Endothelial cell of umbilical vein (primary cell): ENCODE measurements around the gene PRKG1. TPM values are rescaled to one million over a fixed set of nuclear protein-coding genes. Genes with fewer than 3 reads are reported as not detected.

Experiments
- BruUV-seq: library from RNA; stranded (reverse); fragments of 400-500 nt; replicated peaks from 2 replicates; lab custom pipeline; 2021; lab: Mats Ljungman, UMichigan
- CTCF ChIA-PET: fragments of 300-600, 350-600 bp; sonication (Branson Sonifier 250); formaldehyde crosslinking; loops from one replicate; lab custom pipeline; 2021; ENCODE audit warnings: antibody characterized with exemption, inconsistent platforms; lab: Charles Lee
- POLR2A ChIA-PET: fragments of 300-600, 350-600 bp; sonication (Branson Sonifier 250); formaldehyde crosslinking; loops from one replicate; lab custom pipeline; 2021; ENCODE audit warnings: antibody characterized with exemption, inconsistent platforms; lab: Charles Lee
- DNase-seq: peaks from one replicate; pipeline ENCODE4 v3.0.0-alpha.2; 2011; ENCODE audit warnings: low read depth, low spot score
- FAIRE-seq: peaks from 2 replicates; lab custom pipeline; 2011; peaks lifted over from hg19 to GRCh38; lab: Jason Lieb, UNC
- H2AFZ ChIP-seq: 2 replicates; pipeline ENCODE4 v1.6.0; 2012; ENCODE audit warnings: low read depth, low read length, control low read depth, inconsistent platforms
- H3K27ac ChIP-seq: 2 replicates; pipeline ENCODE4 v1.5.1; 2011; ENCODE audit warnings: low read depth, mild to moderate bottlenecking, control low read depth, low read length, moderate library complexity; ENCODE audit not compliant: insufficient read depth
- H3K27me3 ChIP-seq, 2 experiments: 2 replicates each; pipeline versions ENCODE4 v1.6.0 to v1.6.1; 2011; ENCODE audit warnings: low read length in 2 of 2, mixed read lengths in 1 of 2; ENCODE audit not compliant: control insufficient read depth in 2 of 2, insufficient read depth in 2 of 2
- H3K36me3 ChIP-seq, 2 experiments: 2 replicates in 1 of 2; 3 replicates in 1 of 2; pipeline ENCODE4 v1.5.1; 2011; ENCODE audit warnings: low read length in 2 of 2, mild to moderate bottlenecking in 1 of 2, moderate library complexity in 1 of 2; ENCODE audit not compliant: control insufficient read depth in 2 of 2, insufficient read depth in 2 of 2; ENCODE audit errors: extremely low read depth in 1 of 2
- H3K4me1 ChIP-seq: 3 replicates; pipeline ENCODE4 v1.5.1; 2011; ENCODE audit warnings: mild to moderate bottlenecking, low read length; ENCODE audit not compliant: control insufficient read depth, insufficient read depth; ENCODE audit errors: extremely low read depth
- H3K4me2 ChIP-seq: 2 replicates; pipeline ENCODE4 v1.6.1; 2011; ENCODE audit warnings: low read length, control low read depth, mixed read lengths; ENCODE audit not compliant: insufficient read depth
- H3K4me3 ChIP-seq, 3 experiments: fragments of 200-600 bp in 1 of 3; sonication (generic), shearing (Covaris generic) in 1 of 3; replicated peaks in 1 of 3; 2 replicates each; pipeline ENCODE4 v1.5.1; 2011 to 2016; ENCODE audit warnings: control low read depth in 3 of 3, low read length in 3 of 3, mild to moderate bottlenecking in 2 of 3, inconsistent platforms in 1 of 3, low read depth in 1 of 3, moderate library complexity in 1 of 3; ENCODE audit not compliant: insufficient read depth in 1 of 3
- H3K79me2 ChIP-seq: 2 replicates; pipeline ENCODE4 v1.6.0; 2012; ENCODE audit warnings: low read length, inconsistent platforms; ENCODE audit not compliant: control insufficient read depth, insufficient read depth
- H3K9ac ChIP-seq: replicated peaks from 2 replicates; pipeline ENCODE3; 2011; ENCODE audit warnings: low read length, control low read depth; ENCODE audit not compliant: insufficient read depth; ENCODE audit errors: extremely low read depth
- H3K9me1 ChIP-seq: replicated peaks from 3 replicates; pipeline ENCODE4 v1.6.0; 2011; ENCODE audit warnings: mild to moderate bottlenecking, low read length; ENCODE audit not compliant: control insufficient read depth, insufficient read depth; ENCODE audit errors: extremely low read depth
- H3K9me3 ChIP-seq: replicated peaks from 2 replicates; pipeline ENCODE4 v1.5.1; 2012; ENCODE audit warnings: low read length, inconsistent platforms; ENCODE audit not compliant: control insufficient read depth, insufficient read depth
- H4K20me1 ChIP-seq: replicated peaks from 2 replicates; pipeline ENCODE3; 2011; ENCODE audit warnings: mild to moderate bottlenecking, low read length; ENCODE audit not compliant: control insufficient read depth, insufficient read depth; ENCODE audit errors: extremely low read depth
- CTCF ChIP-seq, 2 donors: IDR thresholded peaks; 1 replicate in 1 of 2; 2 replicates in 1 of 2; pipeline ENCODE4 v1.5.1; 2011; ENCODE audit warnings: low read length in 2 of 2, mild to moderate bottlenecking in 2 of 2, moderate library complexity in 2 of 2, control low read depth in 1 of 2, inconsistent platforms in 1 of 2, low read depth in 1 of 2; ENCODE audit not compliant: insufficient read depth in 1 of 2; ENCODE audit errors: extremely low read depth in 1 of 2
- EZH2 ChIP-seq: IDR thresholded peaks from 2 replicates; pipeline ENCODE4 v1.6.1; 2012; ENCODE audit warnings: borderline replicate concordance, low read depth, mild to moderate bottlenecking, moderate library complexity, low read length, inconsistent platforms; ENCODE audit not compliant: severe bottlenecking
- FOS ChIP-seq: IDR thresholded peaks from 2 replicates; pipeline ENCODE4 v1.6.1; 2011; ENCODE audit warnings: mild to moderate bottlenecking, low read length, moderate library complexity, borderline replicate concordance; ENCODE audit not compliant: insufficient read depth
- GATA2 ChIP-seq: IDR thresholded peaks from 2 replicates; pipeline ENCODE4 v1.7.0; 2011; ENCODE audit warnings: low read depth, mild to moderate bottlenecking, moderate library complexity, mixed read lengths, low read length; ENCODE audit not compliant: insufficient read length, insufficient read depth
- JUN ChIP-seq: IDR thresholded peaks from 2 replicates; pipeline ENCODE4 v1.6.1; 2011; ENCODE audit warnings: borderline replicate concordance, low read depth; ENCODE audit not compliant: insufficient read length, insufficient read depth
- MAX ChIP-seq: IDR thresholded peaks from 2 replicates; pipeline ENCODE4 v1.6.1; 2011; ENCODE audit not compliant: insufficient read depth, insufficient read length
- MYC ChIP-seq: IDR thresholded peaks from one replicate; pipeline ENCODE4 v1.6.1; 2011; ENCODE audit warnings: mild to moderate bottlenecking, low read depth, low read length
- POLR2A ChIP-seq: IDR thresholded peaks from 2 replicates; pipeline ENCODE4 v1.6.1; 2012; ENCODE audit warnings: low read depth, mild to moderate bottlenecking, control low read depth, low read length
- POLR2AphosphoS5 ChIP-seq: IDR thresholded peaks from 2 replicates; pipeline ENCODE4 v1.6.1; 2012; ENCODE audit warnings: low read depth, mild to moderate bottlenecking, control low read depth, low read length, moderate library complexity; ENCODE audit not compliant: insufficient read depth
- dilution Hi-C: fragments of 300-500 bp; cut with MboI; formaldehyde crosslinking; loops from one replicate; pipeline ENCODE4 v1.15.0; 2019; ENCODE audit warnings: low sequenced_read_pairs; ENCODE audit not compliant: extremely low pct_ligation_motif_present
- intact Hi-C: fragments of 100-400 bp; cut with micrococcal nuclease; formaldehyde crosslinking; loops from one replicate; pipeline ENCODE4 v1.10.0; 2022
- polyA plus RNA-seq, 4 experiments: library from polyadenylated mRNA; depleted of rRNA in 3 of 4; stranded (reverse) in 3 of 4; unstranded in 1 of 4; fragments of >200 nt; gene quantifications; 2 replicates each; pipeline versions ENCODE4 v1.2.1 to v1.2.3, GENCODE V29; 2011 to 2012; ENCODE audit warnings: missing spikeins in 1 of 4
- total RNA-seq: library from RNA; stranded (reverse); gene quantifications from 2 replicates; pipeline ENCODE4 v1.2.3, GENCODE V29; 2021

PRKG1 gene
- total and polyA plus RNA-seq, 2 donors (not counting 3 experiments of a cell fraction or from before 2014, with no cell fraction given): 0.01 to 0.18 TPM

- intact Hi-C loops: loop anchor here (2.0 to 10.0 kb wide), 4 partner anchors 349 to 1205 kb away; no protein-coding TSS in a partner anchor
- Histone ChIP-seq H3K4me3 (no peak overlapping the region), H2AFZ (no peak overlapping the region), H3K27ac (no peak overlapping the region), H3K27me3 (no peaks in the 10 kb centered on the region), H3K9me3 (no peaks in the 10 kb centered on the region), H3K4me1 (no peaks in the 10 kb centered on the region), H3K9ac (no peak overlapping the region), H3K79me2 (no peaks in the 10 kb centered on the region), H4K20me1 (no peaks in the 10 kb centered on the region), H3K36me3 (no peaks in the 10 kb centered on the region), H3K4me2 (no peak overlapping the region), H3K9me1 (no peaks in the 10 kb centered on the region)
- BruUV-seq: no TSS peak
- ChIA-PET CTCF (interaction anchor here (0.8 to 2.5 kb wide), 6 partner anchors 9 to 1217 kb away, joined by 3 to 17 read pairs (median 4); no protein-coding TSS in a partner anchor), POLR2A (no interaction called here)
- dilution Hi-C loops: no loop called here
- FAIRE-seq: no peak
- TF ChIP-seq CTCF (IDR thresholded peaks at IDR 0.05; ENCODE audit: extremely low read depth in 1 of 2, insufficient read depth in 1 of 2, low read depth in 1 of 2, low read length in 2 of 2): no peak
- no peak for TF ChIP-seq JUN
- no peak for TF ChIP-seq EZH2
- TF ChIP-seq MAX: no peak
- TF ChIP-seq POLR2A: no peak
- no peak for TF ChIP-seq MYC
- TF ChIP-seq FOS: no peak
- no peak for TF ChIP-seq GATA2
- no peak for TF ChIP-seq POLR2AphosphoS5
- DNase-seq: no peak
These were observed 1143.2 kb downstream of the PRKG1 start for GRCh38 chr10:52217531-52217930.
